Head of caudate nucleus (tissue), 42 donors: ENCODE measurements around the gene SPINK14.

Experiments used
- DNase-seq, 42 donors: peaks; one replicate each; pipeline versions ENCODE4 v3.0.0 to v3.0.0-alpha.2; 2020 to 2021; ENCODE audit warnings: mixed read lengths in 7 of 42
- intact Hi-C: fragments of 100-400 bp; cut with DNase I; formaldehyde crosslinking; loops from one replicate; pipeline ENCODE4 v1.15.0; 2022

Gene SPINK14, protein sequence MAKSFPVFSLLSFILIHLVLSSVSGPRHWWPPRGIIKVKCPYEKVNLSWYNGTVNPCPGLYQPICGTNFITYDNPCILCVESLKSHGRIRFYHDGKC

DNA sequence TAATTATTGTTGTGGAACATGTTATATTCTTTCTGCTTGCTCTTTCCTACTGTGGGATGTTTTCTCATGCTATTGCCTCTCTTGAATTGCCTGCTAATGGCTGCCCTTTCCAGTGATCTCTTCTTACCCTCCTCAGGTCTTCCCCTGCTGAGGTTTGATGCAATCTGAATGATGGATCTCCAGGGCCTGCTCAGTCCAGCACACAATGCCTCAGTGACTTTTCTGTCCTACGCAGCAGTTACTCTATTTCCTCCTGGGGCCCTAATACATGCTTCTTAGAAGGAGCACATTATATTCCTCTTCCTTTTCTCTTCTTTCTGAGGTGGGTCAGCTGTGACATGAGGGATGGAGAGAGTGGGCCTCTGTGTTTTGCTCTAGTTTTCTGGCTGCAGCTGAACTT lies at the start of gene SPINK14:
Gene SPINK14, plus strand, starts transcription at position 301 of the 400 bp plus-strand sequence. CDS start 1,187 bp downstream, outside the sequence.
- no peak for DNase-seq
- intact Hi-C loops = no loop called here

GRCh38 chr5:148120317-148120716 lies 48.0 kb upstream of the SPINK14 start:
- intact Hi-C loops = loop anchor here (10.0 kb wide), 1 partner anchor 166 kb away; no protein-coding TSS in a partner anchor
- DNase-seq = no peak

DNA sequence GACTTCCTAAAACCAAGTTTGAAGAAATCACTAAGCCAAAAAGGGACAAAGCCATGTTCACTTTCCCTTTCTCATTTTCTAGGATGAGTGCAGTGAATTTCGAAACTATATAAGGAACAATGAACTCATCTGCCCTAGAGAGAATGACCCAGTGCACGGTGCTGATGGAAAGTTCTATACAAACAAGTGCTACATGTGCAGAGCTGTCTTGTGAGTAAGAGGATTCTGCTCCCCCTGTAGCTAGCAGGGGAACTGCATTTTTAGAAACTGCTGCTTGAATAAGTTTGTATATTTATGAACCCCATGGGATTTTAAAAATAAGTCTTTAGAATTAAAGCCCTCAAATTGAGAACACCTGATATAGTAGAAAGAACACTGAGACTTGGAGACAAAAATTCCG lies 42.7 kb upstream of the SPINK14 start:
- DNase-seq = no peak
- intact Hi-C loops = loop anchor here (10.0 kb wide), 1 partner anchor 171 kb away; no protein-coding TSS in a partner anchor

DNA sequence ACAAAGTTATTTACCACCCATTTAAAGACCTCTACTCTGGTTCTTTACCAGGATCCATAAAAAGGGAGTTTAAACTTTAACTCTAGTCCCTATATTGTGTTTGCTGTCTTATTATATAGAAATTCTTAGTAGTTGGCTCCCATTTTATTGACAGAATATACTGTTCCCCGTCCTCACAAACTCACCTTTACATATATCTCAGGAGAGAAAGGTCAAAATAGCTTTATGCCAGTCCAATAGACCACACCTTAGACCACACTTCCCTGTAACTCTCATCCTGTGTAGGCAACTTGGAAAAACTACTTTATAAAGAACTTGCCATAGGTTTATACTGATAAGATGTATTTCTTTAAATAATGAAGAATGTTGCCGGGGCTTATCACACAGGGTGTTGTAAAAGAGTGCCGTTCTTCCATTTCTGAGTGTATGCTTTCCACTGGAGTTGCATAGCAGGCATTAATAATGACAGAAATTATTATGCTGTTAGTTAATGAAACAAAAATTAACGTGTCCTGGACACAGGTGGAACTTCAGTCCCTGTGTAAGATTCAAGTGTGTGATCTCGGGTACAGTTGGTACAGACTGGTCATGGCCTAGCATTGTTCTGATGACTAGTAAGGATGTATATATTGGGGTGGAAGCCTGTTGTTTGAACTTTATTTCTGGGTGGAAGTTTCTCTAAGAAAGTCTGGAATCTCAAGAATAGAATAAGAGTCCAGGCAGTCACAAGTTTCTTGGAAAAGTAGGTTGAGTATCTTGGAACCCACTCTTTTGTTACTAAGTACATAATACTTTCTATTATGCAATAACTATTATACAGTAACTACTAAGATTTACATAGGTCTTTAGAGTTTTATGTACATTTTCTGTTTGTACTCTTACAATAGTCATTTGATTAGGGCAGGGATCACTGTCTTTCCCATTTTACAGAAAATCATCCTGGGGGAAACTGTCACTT lies 33.0 kb upstream of the SPINK14 start:
- intact Hi-C loops = no loop called here
- no peak for DNase-seq

- no peak for DNase-seq
- intact Hi-C loops = no loop called here
These were observed 27.5 kb upstream of the SPINK14 start for GRCh38 chr5:148140846-148141245.

DNA sequence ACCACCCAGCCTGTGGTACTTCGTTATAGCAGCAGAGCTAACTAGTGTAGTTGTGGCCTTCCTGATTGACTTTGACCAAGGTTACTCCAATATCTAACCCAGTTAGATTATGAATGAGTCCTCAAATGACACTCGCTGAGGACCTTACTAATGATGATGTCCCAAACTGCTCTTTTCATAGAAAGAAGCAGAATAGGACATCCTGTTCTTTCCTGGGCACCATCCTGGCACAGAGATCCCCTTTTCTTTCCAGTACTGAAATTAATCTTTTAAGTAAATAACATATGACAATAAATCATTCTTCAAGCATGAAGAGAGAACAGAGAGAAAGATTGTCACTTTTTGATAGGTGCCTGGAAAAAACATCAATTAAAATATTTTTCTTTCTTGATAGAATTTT lies 26.7 kb upstream of the SPINK14 start:
- intact Hi-C loops = no loop called here
- DNase-seq = no peak

GRCh38 chr5:148145916-148146315 lies 22.4 kb upstream of the SPINK14 start:
- intact Hi-C loops = no loop called here
- no peak for DNase-seq

- intact Hi-C loops = no loop called here
- DNase-seq = no peak
These were observed 21.9 kb upstream of the SPINK14 start for GRCh38 chr5:148146487-148146886.

DNA sequence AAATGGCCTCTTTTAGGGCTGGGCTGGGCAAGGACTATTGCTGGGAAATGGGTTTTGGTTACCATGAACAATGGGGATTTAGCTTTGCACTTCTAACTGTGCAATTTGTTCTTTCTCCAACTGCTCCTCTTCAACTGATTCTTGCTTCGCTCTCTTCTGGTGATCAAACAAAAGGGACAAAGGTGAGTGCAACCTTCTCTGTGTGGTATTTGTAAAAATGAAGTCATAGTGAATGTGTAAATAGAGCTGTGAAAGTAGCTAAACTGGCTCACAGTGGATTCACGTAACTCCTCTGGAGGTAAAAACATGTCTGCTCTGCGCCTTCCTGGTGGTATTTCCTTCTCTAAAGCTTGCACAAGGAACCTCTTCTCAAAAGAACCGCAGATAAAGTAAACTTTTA lies 20.9 kb upstream of the SPINK14 start:
- DNase-seq = no peak
- intact Hi-C loops = no loop called here

DNA sequence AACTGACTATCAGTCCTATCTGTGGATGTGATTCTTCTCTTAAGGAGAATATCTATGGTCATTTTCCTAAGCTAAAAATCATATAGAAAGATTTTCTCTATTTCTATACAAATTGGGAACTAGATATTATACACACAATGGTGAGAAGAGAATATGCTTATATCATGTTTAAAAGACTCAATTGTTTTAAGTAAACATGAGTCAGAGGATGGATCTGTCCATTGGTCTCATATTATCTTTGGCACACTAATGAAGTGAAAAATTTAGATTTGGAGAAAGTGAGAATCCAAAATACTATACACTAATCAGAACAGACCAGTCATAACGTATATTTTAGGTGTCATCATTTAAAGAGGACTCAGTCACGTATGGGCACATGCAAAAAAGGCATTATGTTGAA lies 16.5 kb upstream of the SPINK14 start:
- no peak for DNase-seq
- intact Hi-C loops = no loop called here

DNA sequence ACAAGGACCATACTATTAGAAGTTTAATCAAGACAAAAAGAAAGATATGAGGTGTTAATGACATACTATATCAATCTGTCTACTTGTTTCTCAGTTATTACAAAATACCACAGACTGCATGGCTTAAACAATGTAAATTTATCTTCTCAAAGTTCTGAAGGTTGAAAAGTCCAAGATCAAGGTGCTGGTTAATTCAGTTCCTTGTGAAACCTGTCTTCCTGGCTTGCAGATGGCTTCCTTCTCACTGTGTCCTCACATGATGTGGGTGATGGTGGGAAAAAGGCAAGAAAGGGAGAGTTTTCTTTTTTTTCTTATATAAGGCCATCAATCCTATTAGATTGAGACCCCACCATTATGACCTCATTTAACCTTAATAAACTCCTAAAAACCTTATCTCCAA lies 15.6 kb upstream of the SPINK14 start:
- DNase-seq = no peak
- intact Hi-C loops = no loop called here

DNA sequence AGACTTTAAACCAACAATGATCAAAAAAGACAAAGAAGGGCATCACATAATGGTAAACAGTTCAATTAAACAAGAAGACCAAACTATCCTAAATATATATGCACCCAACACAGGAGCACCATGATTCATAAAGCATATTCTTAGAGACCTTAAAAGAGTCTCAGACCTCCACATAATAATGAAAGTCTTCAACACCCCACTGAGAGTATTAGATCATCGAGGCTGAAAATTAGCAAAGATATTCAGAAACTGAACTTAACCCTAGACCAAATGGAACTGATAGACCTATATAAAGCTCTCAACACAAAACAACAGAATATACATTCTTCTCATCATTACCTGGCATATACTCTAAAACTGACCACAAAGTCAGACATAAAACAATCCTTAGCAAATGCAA lies 11.7 kb upstream of the SPINK14 start:
- DNase-seq = no peak
- intact Hi-C loops = no loop called here

DNA sequence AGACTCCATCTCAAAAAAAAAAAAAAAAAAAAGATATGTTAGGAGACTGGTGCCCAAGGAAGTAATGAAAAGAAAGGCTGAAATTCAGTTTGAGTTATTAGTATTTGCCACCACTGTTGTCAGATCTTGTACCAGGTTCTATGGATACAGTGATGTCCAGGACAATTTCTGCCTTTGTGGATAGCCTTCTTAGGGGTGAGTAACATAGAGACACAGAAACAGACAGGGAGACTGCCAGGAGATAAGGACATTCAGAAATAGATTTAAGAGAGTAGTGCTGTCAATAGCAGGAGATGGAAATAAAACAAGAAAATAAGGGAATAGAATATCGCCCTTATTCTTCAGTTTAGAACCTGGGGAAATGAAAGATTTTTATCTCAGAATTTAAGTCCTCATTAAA lies 6.3 kb upstream of the SPINK14 start:
- DNase-seq = no peak
- intact Hi-C loops = no loop called here

- no peak for DNase-seq
- intact Hi-C loops = no loop called here
These were observed 5.0 kb upstream of the SPINK14 start for GRCh38 chr5:148163345-148163744.

DNA sequence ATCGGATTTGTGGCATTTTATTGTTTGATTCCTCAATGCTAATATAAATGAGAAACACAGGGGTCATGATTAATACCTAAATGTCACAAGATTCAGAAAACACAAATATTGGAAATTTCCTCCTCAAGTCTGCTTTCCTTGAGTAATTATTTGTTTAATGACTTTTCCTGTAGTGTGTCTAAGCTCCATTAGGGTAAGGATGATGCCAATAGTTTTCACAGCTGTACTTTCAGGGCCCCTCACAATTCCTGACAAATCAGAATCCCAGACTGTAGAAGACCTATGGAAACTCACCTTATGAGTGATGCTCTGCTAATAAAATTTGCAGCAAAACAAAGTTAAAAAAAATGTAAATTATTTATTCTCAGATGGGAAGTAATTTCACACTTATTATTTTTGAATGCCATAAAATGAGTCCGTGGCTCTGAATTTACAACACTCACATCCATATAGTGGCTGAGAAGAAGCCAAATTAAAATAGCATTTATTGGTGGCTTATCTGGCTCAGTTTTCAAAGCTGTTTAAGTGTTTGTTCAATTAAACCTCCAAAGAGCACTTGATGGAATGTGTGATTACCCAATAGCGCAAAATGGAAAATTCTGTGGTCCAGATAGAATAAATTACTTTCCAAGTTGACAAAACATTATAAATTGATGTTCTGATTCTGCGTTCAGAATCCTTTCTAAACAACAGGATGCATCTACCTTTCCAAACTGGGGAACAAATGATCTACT lies 1.6 kb upstream of the SPINK14 start:
- intact Hi-C loops = no loop called here
- DNase-seq = no peak

DNA sequence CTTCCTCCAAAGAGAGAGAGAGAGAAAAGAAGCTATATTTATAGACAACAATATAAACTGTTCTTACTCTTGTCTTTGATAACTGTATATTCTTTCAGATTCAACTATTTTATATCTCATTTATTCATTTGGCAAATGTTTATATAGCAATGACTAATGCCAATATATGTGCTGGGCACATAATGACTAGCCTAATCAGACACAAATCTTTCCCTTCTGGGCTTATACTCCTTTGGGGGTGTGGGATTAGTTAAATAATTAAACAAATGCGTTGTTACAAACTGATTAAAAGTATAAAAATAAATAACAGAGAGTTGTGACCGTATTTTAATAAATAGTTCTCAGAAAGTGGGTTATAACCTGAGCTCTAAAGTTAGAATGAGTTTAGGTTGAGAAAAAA lies 4.0 kb downstream of the SPINK14 start:
- DNase-seq = no peak
- intact Hi-C loops = loop anchor here (10.0 kb wide), 1 partner anchor 562 kb away; no protein-coding TSS in a partner anchor

GRCh38 chr5:148176480-148176879 lies 8.1 kb downstream of the SPINK14 start:
- intact Hi-C loops = loop anchor here (10.0 kb wide), 1 partner anchor 558 kb away; no protein-coding TSS in a partner anchor
- no peak for DNase-seq

GRCh38 chr5:148177207-148177606 lies 8.9 kb downstream of the SPINK14 start:
- intact Hi-C loops = loop anchor here (10.0 kb wide), 1 partner anchor 558 kb away; no protein-coding TSS in a partner anchor

GRCh38 chr5:148179234-148179824 lies 11.0 kb downstream of the SPINK14 start:
- DNase-seq = peak in 10 of 42 donors; percentile 8 to 53 (median 27)

More at GRCh38 chr5:148177207-148177606, 8.9 kb downstream of the SPINK14 start:
- no peak for DNase-seq

More at GRCh38 chr5:148179234-148179824, 11.0 kb downstream of the SPINK14 start:
- intact Hi-C loops = loop anchor here (10.0 kb wide), 1 partner anchor 555 kb away; no protein-coding TSS in a partner anchor
